Natural killer cell (primary cell): ENCODE results near the gene BRI3BP. TPM values are rescaled to one million over a fixed set of nuclear protein-coding genes. Genes with fewer than 3 reads are reported as not detected.
A peak's percentile ranks its signal among the peaks of the same experiment; 100 is the strongest.

Experiments
- ATAC-seq, 3 donors: fragments of 150-1000 bp in 2 of 3; fragments of 200-7000 bp in 1 of 3; cut with Tn5 transposase; 1 replicate in 1 of 3; 2 replicates in 2 of 3; pipeline ENCODE4 v1.10.0; 2021; ENCODE audit warnings: mild to moderate bottlenecking in 2 of 3, moderate library complexity in 2 of 3
- DNase-seq, 2 donors: peaks; one replicate each; pipeline versions ENCODE4 v3.0.0 to v3.0.0-alpha.2; 2013 to 2021; ENCODE audit warnings: mixed read lengths in 1 of 2
- H3K27ac ChIP-seq: one replicate; pipeline ENCODE4 v1.5.1; 2013; ENCODE audit warnings: mild to moderate bottlenecking, low read length
- H3K27me3 ChIP-seq: one replicate; pipeline ENCODE4 v1.6.1; 2013; ENCODE audit warnings: low read length; ENCODE audit not compliant: control insufficient read depth, insufficient read depth
- H3K36me3 ChIP-seq: one replicate; pipeline ENCODE4 v1.6.1; 2013; ENCODE audit warnings: low read length; ENCODE audit not compliant: control insufficient read depth, insufficient read depth
- H3K4me1 ChIP-seq: one replicate; pipeline ENCODE4 v1.6.1; 2013; ENCODE audit warnings: low read length; ENCODE audit not compliant: control insufficient read depth, insufficient read depth
- H3K4me3 ChIP-seq: one replicate; pipeline ENCODE4 v1.5.1; 2013; ENCODE audit warnings: low read length
- H3K9me3 ChIP-seq: one replicate; pipeline ENCODE4 v1.6.1; 2013; ENCODE audit warnings: low read length; ENCODE audit not compliant: control insufficient read depth, insufficient read depth
- H3K27ac Mint-ChIP-seq, 2 donors: one replicate each; pipeline ENCODE4 v1.8.0; 2022; ENCODE audit warnings: mild to moderate bottlenecking in 2 of 2, mixed read lengths in 2 of 2, moderate library complexity in 1 of 2
- H3K27me3 Mint-ChIP-seq, 2 donors: one replicate each; pipeline ENCODE4 v1.8.0; 2022; ENCODE audit warnings: low read depth in 2 of 2, mixed read lengths in 2 of 2
- H3K36me3 Mint-ChIP-seq: one replicate; pipeline ENCODE4 v1.8.0; 2022; ENCODE audit warnings: mixed read lengths
- H3K4me1 Mint-ChIP-seq, 2 donors: one replicate each; pipeline ENCODE4 v1.8.0; 2022; ENCODE audit warnings: mixed read lengths in 2 of 2
- H3K4me3 Mint-ChIP-seq: one replicate; pipeline ENCODE4 v1.8.0; 2022; ENCODE audit warnings: mild to moderate bottlenecking, moderate library complexity, mixed read lengths
- H3K9me3 Mint-ChIP-seq, 2 donors: one replicate each; pipeline ENCODE4 v1.8.0; 2022; ENCODE audit warnings: mixed read lengths in 2 of 2
- WGBS: methylation state at CpG from one replicate; pipeline ENCODE4 v1.1.7; 2013; ENCODE audit warnings: missing lambda C conversion rate; ENCODE audit not compliant: insufficient coverage; 5-methylcytosine and 5-hydroxymethylcytosine counted together
- intact Hi-C: fragments of 100-400 bp; cut with micrococcal nuclease; formaldehyde crosslinking; loops from one replicate; pipeline ENCODE4 v1.14.2; 2022
- total RNA-seq, 4 donors: library from RNA; stranded (reverse); fragments of 120-200 nt in 1 of 4; gene quantifications; one replicate each; pipeline versions ENCODE4 v1.2.3 to v1.2.4, GENCODE V29; 2013 to 2022
- TF ChIP-seq, protein P1 (sequence below): fragments of 200-600 bp; IDR thresholded peaks from one replicate; pipeline ENCODE4 v1.8.0; 2022; ENCODE audit warnings: antibody characterized with exemption

BRI3BP gene
- total RNA-seq, 3 donors from 2014 or later (not counting 1 experiment from before 2014, with no cell fraction given) = 4.2 to 6.8 (median 5.4) TPM

DNA sequence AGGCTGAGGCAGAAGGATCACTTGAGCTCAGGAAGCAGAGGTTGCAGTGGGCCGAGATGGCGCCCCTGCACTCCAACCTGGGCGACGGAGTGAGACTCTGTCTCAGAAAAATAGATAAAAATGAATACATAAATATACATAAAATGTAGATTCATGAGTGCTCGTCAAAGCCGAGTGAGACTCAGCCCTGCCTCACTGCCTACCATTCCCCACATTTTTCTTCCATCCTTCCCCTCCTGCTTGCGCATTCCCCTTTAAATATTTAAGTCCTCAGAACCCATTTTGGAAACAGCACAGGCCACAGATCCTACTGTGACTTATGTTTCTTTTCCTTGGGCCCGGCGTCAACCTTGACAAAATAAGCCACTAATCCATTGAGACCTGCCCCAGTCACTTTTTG is 39.8 kb downstream of the BRI3BP start:
- no peaks in the 10 kb centered on the region for H3K27me3 Mint-ChIP-seq
- no peak overlapping the region for H3K4me3 ChIP-seq
- WGBS = over 99% methylated on average over 8 of the region's 9 CpGs
- no peaks in the 10 kb centered on the region for H3K9me3 ChIP-seq
- no peaks in the 10 kb centered on the region for H3K36me3 ChIP-seq
- H3K27me3 ChIP-seq = no peaks in the 10 kb centered on the region
- no peak overlapping the region for H3K27ac Mint-ChIP-seq
- H3K4me1 ChIP-seq = no peaks in the 10 kb centered on the region
- no peak overlapping the region for H3K4me3 Mint-ChIP-seq
- no peaks in the 10 kb centered on the region for H3K36me3 Mint-ChIP-seq
- peaks cover 0 to 3% of the 10 kb centered on the region in 2 donors for H3K4me1 Mint-ChIP-seq
- H3K9me3 Mint-ChIP-seq = no peaks in the 10 kb centered on the region
- DNase-seq = no peak
- intact Hi-C loops = no loop called here
- no peak overlapping the region for H3K27ac ChIP-seq
- no peak for ATAC-seq
- TF ChIP-seq, protein P1, sequence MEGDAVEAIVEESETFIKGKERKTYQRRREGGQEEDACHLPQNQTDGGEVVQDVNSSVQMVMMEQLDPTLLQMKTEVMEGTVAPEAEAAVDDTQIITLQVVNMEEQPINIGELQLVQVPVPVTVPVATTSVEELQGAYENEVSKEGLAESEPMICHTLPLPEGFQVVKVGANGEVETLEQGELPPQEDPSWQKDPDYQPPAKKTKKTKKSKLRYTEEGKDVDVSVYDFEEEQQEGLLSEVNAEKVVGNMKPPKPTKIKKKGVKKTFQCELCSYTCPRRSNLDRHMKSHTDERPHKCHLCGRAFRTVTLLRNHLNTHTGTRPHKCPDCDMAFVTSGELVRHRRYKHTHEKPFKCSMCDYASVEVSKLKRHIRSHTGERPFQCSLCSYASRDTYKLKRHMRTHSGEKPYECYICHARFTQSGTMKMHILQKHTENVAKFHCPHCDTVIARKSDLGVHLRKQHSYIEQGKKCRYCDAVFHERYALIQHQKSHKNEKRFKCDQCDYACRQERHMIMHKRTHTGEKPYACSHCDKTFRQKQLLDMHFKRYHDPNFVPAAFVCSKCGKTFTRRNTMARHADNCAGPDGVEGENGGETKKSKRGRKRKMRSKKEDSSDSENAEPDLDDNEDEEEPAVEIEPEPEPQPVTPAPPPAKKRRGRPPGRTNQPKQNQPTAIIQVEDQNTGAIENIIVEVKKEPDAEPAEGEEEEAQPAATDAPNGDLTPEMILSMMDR = no peak

DNA sequence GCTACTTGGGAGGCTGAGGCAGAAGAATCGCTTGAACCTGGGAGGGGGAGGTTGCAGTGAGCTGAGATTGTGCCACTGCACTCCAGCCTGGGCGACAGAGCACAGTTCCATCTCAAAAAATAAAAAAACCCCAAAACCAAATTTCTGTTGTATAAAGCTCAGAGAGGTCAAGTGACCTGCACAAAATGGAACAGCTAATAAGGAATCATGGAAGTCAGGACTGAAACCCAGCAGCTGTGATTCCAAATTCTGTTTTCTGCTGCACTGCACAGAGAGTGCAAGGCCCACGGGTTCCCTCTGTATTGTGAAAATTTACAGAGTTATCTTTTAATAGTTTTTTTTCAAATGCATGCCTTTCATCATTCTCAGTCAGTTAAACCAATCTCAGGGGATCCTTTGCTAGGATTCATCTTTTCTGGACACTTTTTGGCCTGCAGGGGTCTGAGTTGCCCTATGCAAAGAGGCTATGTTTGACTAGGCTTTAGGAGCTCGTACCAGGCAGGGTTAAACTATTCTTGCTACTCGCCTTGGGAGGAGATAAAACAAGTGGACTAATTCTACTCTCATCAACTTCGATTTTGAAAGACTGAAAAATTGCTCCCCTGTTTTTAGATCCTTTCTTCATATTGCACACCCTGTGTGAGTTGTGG is 45.7 kb downstream of the BRI3BP start:
- Histone ChIP-seq H3K4me1 (no peaks in the 10 kb centered on the region), H3K9me3 (no peaks in the 10 kb centered on the region), H3K36me3 (no peaks in the 10 kb centered on the region), H3K27ac (no peak overlapping the region), H3K4me3 (no peak overlapping the region), H3K27me3 (no peaks in the 10 kb centered on the region)
- no peak overlapping the region for H3K27ac Mint-ChIP-seq
- H3K4me1 Mint-ChIP-seq = no peaks in the 10 kb centered on the region
- 89% methylated on average over 3 of the region's 6 CpGs for whole genome bisulfite sequencing
- TF ChIP-seq, protein P1 = no peak
- no peaks in the 10 kb centered on the region for H3K9me3 Mint-ChIP-seq
- no peak for ATAC-seq
- no peaks in the 10 kb centered on the region for H3K27me3 Mint-ChIP-seq
- H3K36me3 Mint-ChIP-seq = no peaks in the 10 kb centered on the region
- DNase-seq = no peak
- no peak overlapping the region for H3K4me3 Mint-ChIP-seq
- intact Hi-C loops = no loop called here

DNA sequence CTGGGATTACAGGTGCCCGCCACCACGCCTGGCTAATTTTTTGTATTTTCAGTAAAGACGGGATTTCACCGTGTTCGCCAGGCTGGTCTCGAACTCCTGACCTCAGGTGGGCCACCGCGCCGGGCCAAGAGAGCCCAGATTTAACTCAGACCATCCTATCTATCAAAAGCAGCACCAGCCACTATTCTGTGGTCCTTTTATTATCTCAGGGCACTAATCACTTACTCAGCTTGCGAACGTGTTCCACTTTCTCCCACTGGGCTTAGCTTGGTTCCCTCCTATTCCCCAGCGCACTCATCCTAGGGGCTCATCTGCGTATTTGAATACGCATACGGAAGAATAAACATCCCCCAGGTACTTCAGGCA is 55.6 kb downstream of the BRI3BP start:
- Histone ChIP-seq H3K27ac (peak overlapping the region; percentile 60), H3K36me3 (no peaks in the 10 kb centered on the region), H3K4me3 (peak overlapping the region; percentile 77), H3K9me3 (no peaks in the 10 kb centered on the region), H3K4me1 (peaks cover 12% of the 10 kb centered on the region), H3K27me3 (no peaks in the 10 kb centered on the region)
- ATAC-seq (no peak), DNase-seq (no peak)
- intact Hi-C loops = loop anchor here (1.0 kb wide), 2 partner anchors 16 to 60 kb away; partner anchors contain the start of genes AACS and DHX37
- Mint-ChIP-seq H3K4me3 (peak overlapping the region; percentile 88), H3K27me3 (no peaks in the 10 kb centered on the region), H3K9me3 (no peaks in the 10 kb centered on the region), H3K4me1 (peaks cover 0 to 10% of the 10 kb centered on the region in 2 donors), H3K27ac (peak overlapping the region; percentile 58 to 89), H3K36me3 (no peaks in the 10 kb centered on the region)
- 53% methylated on average over 15 of the region's 15 CpGs for WGBS
- TF ChIP-seq, protein P1 = no peak

DNA sequence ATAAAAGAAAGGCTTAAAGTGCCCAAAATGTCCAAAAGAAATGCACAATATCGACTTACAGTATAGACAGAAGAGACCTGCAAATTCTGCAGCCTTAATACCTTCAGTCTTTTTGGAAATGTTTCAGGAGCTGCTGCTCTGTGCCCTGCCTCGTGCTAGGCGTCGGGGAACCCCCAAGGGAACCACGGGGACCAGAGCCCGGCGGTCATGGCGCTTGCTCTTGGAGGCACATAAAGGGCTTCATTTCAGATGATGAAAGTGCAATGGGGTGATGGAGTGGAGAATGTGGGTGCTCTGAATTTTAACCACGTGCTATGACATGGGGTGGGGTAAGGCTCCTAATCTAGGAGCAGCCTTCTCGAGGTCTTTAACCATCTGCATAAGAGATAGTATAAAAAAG is 57.0 kb downstream of the BRI3BP start:
- intact Hi-C loops = no loop called here
- Mint-ChIP-seq H3K27ac (peak overlapping the region in 1 of 2 donors; percentile 23), H3K9me3 (no peaks in the 10 kb centered on the region), H3K27me3 (no peaks in the 10 kb centered on the region), H3K36me3 (no peaks in the 10 kb centered on the region), H3K4me1 (peaks cover 0 to 10% of the 10 kb centered on the region in 2 donors), H3K4me3 (peak overlapping the region; percentile 88)
- Histone ChIP-seq H3K27me3 (no peaks in the 10 kb centered on the region), H3K4me1 (peaks cover 12% of the 10 kb centered on the region), H3K27ac (no peak overlapping the region), H3K36me3 (no peaks in the 10 kb centered on the region), H3K9me3 (no peaks in the 10 kb centered on the region), H3K4me3 (no peak overlapping the region)
- DNase-seq = peak in 1 of 2 donors; percentile 37
- WGBS = 81% methylated on average over 9 of the region's 10 CpGs
- TF ChIP-seq, protein P1 = no peak
- no peak for ATAC-seq
